ENCODE results near the gene ILF2. TPM values are rescaled to one million over a fixed set of nuclear protein-coding genes. Genes with fewer than 3 reads are reported as not detected.

ILF2 gene
- total RNA-seq, 1 donor from 2014 or later: 262 TPM

DNA sequence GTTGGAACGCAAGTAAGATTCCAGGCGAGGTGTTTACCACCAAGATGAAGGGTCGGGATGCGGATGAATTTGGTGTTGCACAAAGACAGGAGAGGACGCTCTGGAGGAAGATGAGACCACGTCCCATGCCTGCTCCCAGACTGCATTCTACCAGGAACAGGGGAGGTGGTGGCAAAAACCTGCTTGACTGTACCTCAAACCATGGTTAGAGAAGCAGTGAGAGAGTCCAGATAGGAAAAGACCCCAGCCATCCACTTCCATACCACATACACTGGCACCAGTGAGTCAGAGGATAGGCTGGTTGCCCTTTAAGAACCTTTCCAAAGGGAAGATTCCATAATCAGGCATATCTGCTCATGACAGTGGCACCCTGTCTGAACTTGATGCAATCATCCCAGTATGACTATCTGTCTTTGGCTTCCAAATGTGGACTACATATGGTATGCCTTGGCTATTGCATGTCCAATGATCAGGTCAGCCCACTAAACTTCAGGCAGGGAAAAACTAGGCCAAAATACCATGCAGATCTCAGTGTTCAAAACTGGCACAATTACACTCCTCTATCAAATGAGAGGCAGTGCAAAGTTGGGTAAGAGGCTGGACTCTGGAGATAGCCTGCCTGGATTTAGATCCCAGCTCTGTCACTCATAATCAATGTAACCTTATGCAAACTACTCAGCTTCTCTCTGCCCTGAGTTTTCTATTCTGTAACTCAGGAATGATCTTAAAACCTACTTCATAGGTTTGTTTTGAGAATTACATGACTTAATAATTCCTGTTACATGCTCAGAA lies 28.3 kb upstream of the ILF2 start:
- Mint-ChIP-seq H3K4me1 (ENCODE audit: low read depth) (peaks cover 14% of the 10 kb centered on the region), H3K9me3 (ENCODE audit: low read depth) (no peaks in the 10 kb centered on the region), H3K36me3 (ENCODE audit: insufficient read depth) (no peaks in the 10 kb centered on the region), H3K27ac (peak overlapping the region; percentile 56), H3K27me3 (no peaks in the 10 kb centered on the region), H3K4me3 (ENCODE audit: low read depth) (no peak overlapping the region)
- TF ChIP-seq, protein P1, sequence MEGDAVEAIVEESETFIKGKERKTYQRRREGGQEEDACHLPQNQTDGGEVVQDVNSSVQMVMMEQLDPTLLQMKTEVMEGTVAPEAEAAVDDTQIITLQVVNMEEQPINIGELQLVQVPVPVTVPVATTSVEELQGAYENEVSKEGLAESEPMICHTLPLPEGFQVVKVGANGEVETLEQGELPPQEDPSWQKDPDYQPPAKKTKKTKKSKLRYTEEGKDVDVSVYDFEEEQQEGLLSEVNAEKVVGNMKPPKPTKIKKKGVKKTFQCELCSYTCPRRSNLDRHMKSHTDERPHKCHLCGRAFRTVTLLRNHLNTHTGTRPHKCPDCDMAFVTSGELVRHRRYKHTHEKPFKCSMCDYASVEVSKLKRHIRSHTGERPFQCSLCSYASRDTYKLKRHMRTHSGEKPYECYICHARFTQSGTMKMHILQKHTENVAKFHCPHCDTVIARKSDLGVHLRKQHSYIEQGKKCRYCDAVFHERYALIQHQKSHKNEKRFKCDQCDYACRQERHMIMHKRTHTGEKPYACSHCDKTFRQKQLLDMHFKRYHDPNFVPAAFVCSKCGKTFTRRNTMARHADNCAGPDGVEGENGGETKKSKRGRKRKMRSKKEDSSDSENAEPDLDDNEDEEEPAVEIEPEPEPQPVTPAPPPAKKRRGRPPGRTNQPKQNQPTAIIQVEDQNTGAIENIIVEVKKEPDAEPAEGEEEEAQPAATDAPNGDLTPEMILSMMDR (IDR thresholded peaks at IDR 0.05; ENCODE audit: unreplicated experiment): no peak
- DNase-seq (ENCODE audit: low spot score, unreplicated experiment): no peak

GRCh38 chr1:153698020-153698922 lies 27.5 kb upstream of the ILF2 start:
- TF ChIP-seq, protein P1 (IDR thresholded peaks at IDR 0.05; ENCODE audit: unreplicated experiment): no peak
- Mint-ChIP-seq H3K4me1 (ENCODE audit: low read depth) (peaks cover 15% of the 10 kb centered on the region), H3K27ac (peak overlapping the region; percentile 95), H3K9me3 (ENCODE audit: low read depth) (no peaks in the 10 kb centered on the region), H3K4me3 (ENCODE audit: low read depth) (no peak overlapping the region), H3K36me3 (ENCODE audit: insufficient read depth) (no peaks in the 10 kb centered on the region), H3K27me3 (no peaks in the 10 kb centered on the region)
- no peak for DNase-seq (ENCODE audit: low spot score, unreplicated experiment)

- no peaks in the 10 kb centered on the region for H3K27me3 Mint-ChIP-seq
- H3K9me3 Mint-ChIP-seq (ENCODE audit: low read depth): no peaks in the 10 kb centered on the region
- H3K4me3 Mint-ChIP-seq (ENCODE audit: low read depth): no peak overlapping the region
- DNase-seq (ENCODE audit: low spot score, unreplicated experiment): no peak
- H3K4me1 Mint-ChIP-seq (ENCODE audit: low read depth): peaks cover 15% of the 10 kb centered on the region
- H3K36me3 Mint-ChIP-seq (ENCODE audit: insufficient read depth): no peaks in the 10 kb centered on the region
- H3K27ac Mint-ChIP-seq: peak overlapping the region; percentile 95
- TF ChIP-seq, protein P1 (IDR thresholded peaks at IDR 0.05; ENCODE audit: unreplicated experiment): no peak
Measured at GRCh38 chr1:153697191-153698019, 26.6 kb upstream of the ILF2 start.

- no peak overlapping the region for H3K4me3 Mint-ChIP-seq (ENCODE audit: low read depth)
- peaks cover 15% of the 10 kb centered on the region for H3K4me1 Mint-ChIP-seq (ENCODE audit: low read depth)
- H3K9me3 Mint-ChIP-seq (ENCODE audit: low read depth): no peaks in the 10 kb centered on the region
- no peaks in the 10 kb centered on the region for H3K27me3 Mint-ChIP-seq
- TF ChIP-seq, protein P1 (IDR thresholded peaks at IDR 0.05; ENCODE audit: unreplicated experiment): no peak
- DNase-seq (ENCODE audit: low spot score, unreplicated experiment): no peak
- no peaks in the 10 kb centered on the region for H3K36me3 Mint-ChIP-seq (ENCODE audit: insufficient read depth)
- peak overlapping the region; percentile 95 for H3K27ac Mint-ChIP-seq
Measured at GRCh38 chr1:153696741-153697140, 25.9 kb upstream of the ILF2 start.

DNA sequence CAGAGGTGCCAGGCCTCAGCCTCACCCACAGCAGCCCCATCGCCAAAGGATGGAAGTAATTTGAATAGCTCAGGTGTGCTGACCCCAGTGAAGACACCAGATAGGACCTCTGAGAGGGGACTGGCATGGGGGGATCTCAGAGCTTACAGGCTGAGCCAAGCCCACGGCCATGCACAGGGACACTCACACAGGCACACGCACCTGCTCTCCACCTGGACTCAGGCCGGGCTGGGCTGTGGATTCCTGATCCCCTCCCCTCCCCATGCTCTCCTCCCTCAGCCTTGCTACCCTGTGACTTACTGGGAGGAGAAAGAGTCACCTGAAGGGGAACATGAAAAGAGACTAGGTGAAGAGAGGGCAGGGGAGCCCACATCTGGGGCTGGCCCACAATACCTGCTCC lies 22.7 kb upstream of the ILF2 start:
- peaks cover 12% of the 10 kb centered on the region for H3K4me1 Mint-ChIP-seq (ENCODE audit: low read depth)
- no peak overlapping the region for H3K4me3 Mint-ChIP-seq (ENCODE audit: low read depth)
- TF ChIP-seq, protein P1 (IDR thresholded peaks at IDR 0.05; ENCODE audit: unreplicated experiment): no peak
- no peak for DNase-seq (ENCODE audit: low spot score, unreplicated experiment)
- H3K9me3 Mint-ChIP-seq (ENCODE audit: low read depth): no peaks in the 10 kb centered on the region
- no peak overlapping the region for H3K27ac Mint-ChIP-seq
- H3K27me3 Mint-ChIP-seq: no peaks in the 10 kb centered on the region
- no peaks in the 10 kb centered on the region for H3K36me3 Mint-ChIP-seq (ENCODE audit: insufficient read depth)

Measured in progenitor cell of endocrine pancreas (in vitro differentiated cells).